GM18505 (cell line): Measurements from ENCODE around the gene CNN3.

ENCODE experiments used
- ATAC-seq: cut with Tn5 transposase; IDR thresholded peaks from one replicate; pipeline ENCODE4 v1.9.1; 2021; ENCODE audit not compliant: unreplicated experiment
- POLR2A ChIP-seq: IDR thresholded peaks from 4 replicates; pipeline ENCODE4 v1.6.1; 2011; ENCODE audit warnings: borderline replicate concordance; ENCODE audit not compliant: insufficient read depth, insufficient read length; ENCODE audit errors: extremely low read depth

The CNN3 gene

GRCh38 chr1:94899756-94900155, 27.2 kb downstream of the CNN3 start:
- no peak for ATAC-seq
- no peak for TF ChIP-seq POLR2A

- no peak for ATAC-seq
- no peak for TF ChIP-seq POLR2A
Measured at GRCh38 chr1:94898491-94899385, 28.2 kb downstream of the CNN3 start.

GRCh38 chr1:94895518-94895917, 31.4 kb downstream of the CNN3 start:
- no peak for ATAC-seq
- no peak for TF ChIP-seq POLR2A

- ATAC-seq, result no peak
- TF ChIP-seq POLR2A, result no peak
Measured at GRCh38 chr1:94894630-94895029, 32.3 kb downstream of the CNN3 start.

GRCh38 chr1:94892604-94893254, 34.2 kb downstream of the CNN3 start:
- no peak for TF ChIP-seq POLR2A
- no peak for ATAC-seq

GRCh38 chr1:94888201-94888600, 38.7 kb downstream of the CNN3 start:
- TF ChIP-seq POLR2A, result no peak
- no peak for ATAC-seq

- ATAC-seq, result no peak
- no peak for TF ChIP-seq POLR2A
Measured at GRCh38 chr1:94887603-94888171, 39.2 kb downstream of the CNN3 start.

GRCh38 chr1:94887106-94887505, 39.8 kb downstream of the CNN3 start:
- no peak for TF ChIP-seq POLR2A
- ATAC-seq, result no peak

- no peak for TF ChIP-seq POLR2A
- ATAC-seq, result no peak
Measured at GRCh38 chr1:94886361-94886760, 40.5 kb downstream of the CNN3 start.

GRCh38 chr1:94884507-94884906, 42.4 kb downstream of the CNN3 start:
- no peak for TF ChIP-seq POLR2A
- ATAC-seq, result no peak

GRCh38 chr1:94884106-94884505, 42.8 kb downstream of the CNN3 start:
- no peak for TF ChIP-seq POLR2A
- ATAC-seq, result no peak

- no peak for TF ChIP-seq POLR2A
- no peak for ATAC-seq
Measured at GRCh38 chr1:94883691-94884090, 43.2 kb downstream of the CNN3 start.

- ATAC-seq, result no peak
- no peak for TF ChIP-seq POLR2A
Measured at GRCh38 chr1:94878329-94878728, 48.6 kb downstream of the CNN3 start.

- no peak for ATAC-seq
- TF ChIP-seq POLR2A, result no peak
Measured at GRCh38 chr1:94876362-94876761, 50.5 kb downstream of the CNN3 start.

- ATAC-seq, result no peak
- no peak for TF ChIP-seq POLR2A
Measured at GRCh38 chr1:94875794-94876193, 51.1 kb downstream of the CNN3 start.

- ATAC-seq, result no peak
- no peak for TF ChIP-seq POLR2A
Measured at GRCh38 chr1:94874423-94874822, 52.5 kb downstream of the CNN3 start.
